Measurements from ENCODE around the gene USP47.
A peak's percentile ranks its signal among the peaks of the same experiment; 100 is the strongest.

Gene USP47

GRCh38 chr11:11973361-11973800 is 131.6 kb downstream of the USP47 start:
- Histone ChIP-seq H2AFZ (ENCODE audit: low read length, unreplicated experiment) (no peak overlapping the region), H3K36me3 (ENCODE audit: insufficient read depth, low read length) (no peaks in the 10 kb centered on the region), H3K27me3 (ENCODE audit: insufficient read depth, low read length) (no peaks in the 10 kb centered on the region), H3K79me2 (ENCODE audit: control insufficient read depth, insufficient read depth, low read length, unreplicated experiment) (no peaks in the 10 kb centered on the region), H3K4me1 (ENCODE audit: control insufficient read depth, insufficient read depth, low read length, unreplicated experiment) (peaks cover 46% of the 10 kb centered on the region), H3K4me3 (ENCODE audit: low read depth, low read length) (no peak overlapping the region), H3K27ac (ENCODE audit: low read depth, low read length) (no peak overlapping the region)

GRCh38 chr11:11973866-11974265 is 132.1 kb downstream of the USP47 start:
- Histone ChIP-seq H3K27me3 (ENCODE audit: insufficient read depth, low read length) (no peaks in the 10 kb centered on the region), H2AFZ (ENCODE audit: low read length, unreplicated experiment) (no peak overlapping the region), H3K4me3 (ENCODE audit: low read depth, low read length) (no peak overlapping the region), H3K79me2 (ENCODE audit: control insufficient read depth, insufficient read depth, low read length, unreplicated experiment) (no peaks in the 10 kb centered on the region), H3K36me3 (ENCODE audit: insufficient read depth, low read length) (no peaks in the 10 kb centered on the region), H3K4me1 (ENCODE audit: control insufficient read depth, insufficient read depth, low read length, unreplicated experiment) (peaks cover 50% of the 10 kb centered on the region), H3K27ac (ENCODE audit: low read depth, low read length) (no peak overlapping the region)

GRCh38 chr11:11975201-11976092 is 133.7 kb downstream of the USP47 start:
- H3K27ac ChIP-seq (ENCODE audit: low read depth, low read length) = no peak overlapping the region
- no peaks in the 10 kb centered on the region for H3K79me2 ChIP-seq (ENCODE audit: control insufficient read depth, insufficient read depth, low read length, unreplicated experiment)
- peaks cover 66% of the 10 kb centered on the region for H3K4me1 ChIP-seq (ENCODE audit: control insufficient read depth, insufficient read depth, low read length, unreplicated experiment)
- no peaks in the 10 kb centered on the region for H3K27me3 ChIP-seq (ENCODE audit: insufficient read depth, low read length)
- H3K4me3 ChIP-seq (ENCODE audit: low read depth, low read length) = no peak overlapping the region
- no peaks in the 10 kb centered on the region for H3K36me3 ChIP-seq (ENCODE audit: insufficient read depth, low read length)
- no peak overlapping the region for H2AFZ ChIP-seq (ENCODE audit: low read length, unreplicated experiment)

GRCh38 chr11:11976481-11977127 is 134.8 kb downstream of the USP47 start:
- H3K4me3 ChIP-seq (ENCODE audit: low read depth, low read length) = no peak overlapping the region
- no peaks in the 10 kb centered on the region for H3K36me3 ChIP-seq (ENCODE audit: insufficient read depth, low read length)
- no peak overlapping the region for H2AFZ ChIP-seq (ENCODE audit: low read length, unreplicated experiment)
- H3K27ac ChIP-seq (ENCODE audit: low read depth, low read length) = peak overlapping the region; percentile 76
- H3K27me3 ChIP-seq (ENCODE audit: insufficient read depth, low read length) = no peaks in the 10 kb centered on the region
- no peaks in the 10 kb centered on the region for H3K79me2 ChIP-seq (ENCODE audit: control insufficient read depth, insufficient read depth, low read length, unreplicated experiment)
- peaks cover 73% of the 10 kb centered on the region for H3K4me1 ChIP-seq (ENCODE audit: control insufficient read depth, insufficient read depth, low read length, unreplicated experiment)

GRCh38 chr11:11977206-11977938 is 135.6 kb downstream of the USP47 start:
- H3K4me3 ChIP-seq (ENCODE audit: low read depth, low read length) = no peak overlapping the region
- H3K36me3 ChIP-seq (ENCODE audit: insufficient read depth, low read length) = no peaks in the 10 kb centered on the region
- H3K4me1 ChIP-seq (ENCODE audit: control insufficient read depth, insufficient read depth, low read length, unreplicated experiment) = peaks cover 74% of the 10 kb centered on the region
- no peak overlapping the region for H2AFZ ChIP-seq (ENCODE audit: low read length, unreplicated experiment)
- no peaks in the 10 kb centered on the region for H3K79me2 ChIP-seq (ENCODE audit: control insufficient read depth, insufficient read depth, low read length, unreplicated experiment)
- no peaks in the 10 kb centered on the region for H3K27me3 ChIP-seq (ENCODE audit: insufficient read depth, low read length)
- peak overlapping the region; percentile 76 for H3K27ac ChIP-seq (ENCODE audit: low read depth, low read length)

- H3K36me3 ChIP-seq (ENCODE audit: insufficient read depth, low read length) = no peaks in the 10 kb centered on the region
- H3K27me3 ChIP-seq (ENCODE audit: insufficient read depth, low read length) = no peaks in the 10 kb centered on the region
- H3K4me1 ChIP-seq (ENCODE audit: control insufficient read depth, insufficient read depth, low read length, unreplicated experiment) = peaks cover 81% of the 10 kb centered on the region
- no peak overlapping the region for H2AFZ ChIP-seq (ENCODE audit: low read length, unreplicated experiment)
- H3K4me3 ChIP-seq (ENCODE audit: low read depth, low read length) = no peak overlapping the region
- no peaks in the 10 kb centered on the region for H3K79me2 ChIP-seq (ENCODE audit: control insufficient read depth, insufficient read depth, low read length, unreplicated experiment)
- peak overlapping the region; percentile 76 for H3K27ac ChIP-seq (ENCODE audit: low read depth, low read length)
These were observed 136.4 kb downstream of the USP47 start for GRCh38 chr11:11978098-11978637.

GRCh38 chr11:11978792-11979487 is 137.2 kb downstream of the USP47 start:
- Histone ChIP-seq H3K27ac (ENCODE audit: low read depth, low read length) (peak overlapping the region; percentile 76), H3K4me1 (ENCODE audit: control insufficient read depth, insufficient read depth, low read length, unreplicated experiment) (peaks cover 81% of the 10 kb centered on the region), H2AFZ (ENCODE audit: low read length, unreplicated experiment) (peak overlapping the region; percentile 61), H3K4me3 (ENCODE audit: low read depth, low read length) (no peak overlapping the region), H3K79me2 (ENCODE audit: control insufficient read depth, insufficient read depth, low read length, unreplicated experiment) (no peaks in the 10 kb centered on the region), H3K36me3 (ENCODE audit: insufficient read depth, low read length) (no peaks in the 10 kb centered on the region), H3K27me3 (ENCODE audit: insufficient read depth, low read length) (no peaks in the 10 kb centered on the region)

GRCh38 chr11:11979488-11980117 is 137.8 kb downstream of the USP47 start:
- Histone ChIP-seq H3K79me2 (ENCODE audit: control insufficient read depth, insufficient read depth, low read length, unreplicated experiment) (no peaks in the 10 kb centered on the region), H3K36me3 (ENCODE audit: insufficient read depth, low read length) (no peaks in the 10 kb centered on the region), H2AFZ (ENCODE audit: low read length, unreplicated experiment) (peak overlapping the region; percentile 69), H3K27ac (ENCODE audit: low read depth, low read length) (peak overlapping the region; percentile 76), H3K27me3 (ENCODE audit: insufficient read depth, low read length) (no peaks in the 10 kb centered on the region), H3K4me3 (ENCODE audit: low read depth, low read length) (no peak overlapping the region), H3K4me1 (ENCODE audit: control insufficient read depth, insufficient read depth, low read length, unreplicated experiment) (peaks cover 82% of the 10 kb centered on the region)

- H3K79me2 ChIP-seq (ENCODE audit: control insufficient read depth, insufficient read depth, low read length, unreplicated experiment) = no peaks in the 10 kb centered on the region
- H3K27ac ChIP-seq (ENCODE audit: low read depth, low read length) = peak overlapping the region; percentile 76
- peaks cover 84% of the 10 kb centered on the region for H3K4me1 ChIP-seq (ENCODE audit: control insufficient read depth, insufficient read depth, low read length, unreplicated experiment)
- no peaks in the 10 kb centered on the region for H3K36me3 ChIP-seq (ENCODE audit: insufficient read depth, low read length)
- no peaks in the 10 kb centered on the region for H3K27me3 ChIP-seq (ENCODE audit: insufficient read depth, low read length)
- no peak overlapping the region for H3K4me3 ChIP-seq (ENCODE audit: low read depth, low read length)
- peak overlapping the region; percentile 69 for H2AFZ ChIP-seq (ENCODE audit: low read length, unreplicated experiment)
These were observed 138.4 kb downstream of the USP47 start for GRCh38 chr11:11980200-11980599.

All from ACC112 (cell line).